ENCODE results near the gene TSEN34. TPM values are rescaled to one million over a fixed set of nuclear protein-coding genes. Genes with fewer than 3 reads are reported as not detected.
"Not testable (repeated sequence)": the region's sequence is repeated elsewhere in the genome, so short reads cannot be mapped to it uniquely, and the experiment has no call there.

Gene TSEN34
- total RNA-seq, 1 donor from 2014 or later, result 43.9 TPM

GRCh38 chr19:54190503-54191010 lies 551 bp upstream of the TSEN34 start:
- Mint-ChIP-seq H3K36me3 (peaks cover 6% of the 10 kb centered on the region), H3K4me1 (peaks cover 31% of the 10 kb centered on the region), H3K9me3 (no peaks in the 10 kb centered on the region), H3K27me3 (ENCODE audit: low read depth) (no peaks in the 10 kb centered on the region), H3K4me3 (peak overlapping the region; percentile 81), H3K27ac (peak overlapping the region; percentile 100)
- DNase-seq (ENCODE audit: low spot score in 2 of 2, unreplicated experiment in 2 of 2), result peak; percentile 99 to 100
- TF ChIP-seq CTCF (IDR thresholded peaks at IDR 0.05; ENCODE audit: unreplicated experiment), result no peak

- TF ChIP-seq CTCF (IDR thresholded peaks at IDR 0.05; ENCODE audit: unreplicated experiment), result no peak
- no peak for DNase-seq (ENCODE audit: low spot score in 2 of 2, unreplicated experiment in 2 of 2)
- peaks cover 7% of the 10 kb centered on the region for H3K36me3 Mint-ChIP-seq
- H3K4me3 Mint-ChIP-seq, result peak overlapping the region; percentile 81
- no peaks in the 10 kb centered on the region for H3K9me3 Mint-ChIP-seq
- peaks cover 29% of the 10 kb centered on the region for H3K4me1 Mint-ChIP-seq
- peak overlapping the region; percentile 97 for H3K27ac Mint-ChIP-seq
- H3K27me3 Mint-ChIP-seq (ENCODE audit: low read depth), result no peaks in the 10 kb centered on the region
Measured at GRCh38 chr19:54191811-54192453, 824 bp downstream of the TSEN34 start.

- Mint-ChIP-seq H3K4me1 (peaks cover 19% of the 10 kb centered on the region), H3K27ac (peak overlapping the region; percentile 75), H3K27me3 (ENCODE audit: low read depth) (no peaks in the 10 kb centered on the region), H3K36me3 (peaks cover 7% of the 10 kb centered on the region), H3K4me3 (peak overlapping the region; percentile 51), H3K9me3 (no peaks in the 10 kb centered on the region)
- DNase-seq (ENCODE audit: low spot score in 2 of 2, unreplicated experiment in 2 of 2), result no peak
- TF ChIP-seq CTCF (IDR thresholded peaks at IDR 0.05; ENCODE audit: unreplicated experiment), result no peak
Measured at GRCh38 chr19:54193011-54193410, 1.9 kb downstream of the TSEN34 start.

GRCh38 chr19:54194463-54194862 lies 3.4 kb downstream of the TSEN34 start:
- not testable (repeated sequence) for H3K27ac Mint-ChIP-seq; H3K4me3 Mint-ChIP-seq; H3K9me3 Mint-ChIP-seq; DNase-seq (ENCODE audit: low spot score in 2 of 2, unreplicated experiment in 2 of 2); H3K36me3 Mint-ChIP-seq; H3K27me3 Mint-ChIP-seq (ENCODE audit: low read depth)
- H3K4me1 Mint-ChIP-seq, result peaks cover 17% of the 10 kb centered on the region

GRCh38 chr19:54196536-54196935 lies 5.4 kb downstream of the TSEN34 start:
- Mint-ChIP-seq H3K27ac (no peak overlapping the region), H3K27me3 (ENCODE audit: low read depth) (no peaks in the 10 kb centered on the region), H3K4me3 (no peak overlapping the region), H3K4me1 (peaks cover 23% of the 10 kb centered on the region), H3K36me3 (peaks cover 10% of the 10 kb centered on the region), H3K9me3 (no peaks in the 10 kb centered on the region)
- no peak for DNase-seq (ENCODE audit: low spot score in 2 of 2, unreplicated experiment in 2 of 2)
- no peak for TF ChIP-seq CTCF (IDR thresholded peaks at IDR 0.05; ENCODE audit: unreplicated experiment)

GRCh38 chr19:54197121-54197520 lies 6.0 kb downstream of the TSEN34 start:
- DNase-seq (ENCODE audit: low spot score in 2 of 2, unreplicated experiment in 2 of 2), result no peak
- Mint-ChIP-seq H3K27ac (peak overlapping the region; percentile 71), H3K36me3 (peaks cover 10% of the 10 kb centered on the region), H3K27me3 (ENCODE audit: low read depth) (no peaks in the 10 kb centered on the region), H3K4me1 (peaks cover 23% of the 10 kb centered on the region), H3K4me3 (no peak overlapping the region), H3K9me3 (no peaks in the 10 kb centered on the region)
- TF ChIP-seq CTCF (IDR thresholded peaks at IDR 0.05; ENCODE audit: unreplicated experiment), result no peak

All from mesothelial cell of epicardium (in vitro differentiated cells).